ENCODE data around the gene HDAC8. TPM values are rescaled to one million over a fixed set of nuclear protein-coding genes. Genes with fewer than 3 reads are reported as not detected.

Gene HDAC8
- total RNA-seq, 1 experiment from 2014 or later, result 26.2 TPM

DNA sequence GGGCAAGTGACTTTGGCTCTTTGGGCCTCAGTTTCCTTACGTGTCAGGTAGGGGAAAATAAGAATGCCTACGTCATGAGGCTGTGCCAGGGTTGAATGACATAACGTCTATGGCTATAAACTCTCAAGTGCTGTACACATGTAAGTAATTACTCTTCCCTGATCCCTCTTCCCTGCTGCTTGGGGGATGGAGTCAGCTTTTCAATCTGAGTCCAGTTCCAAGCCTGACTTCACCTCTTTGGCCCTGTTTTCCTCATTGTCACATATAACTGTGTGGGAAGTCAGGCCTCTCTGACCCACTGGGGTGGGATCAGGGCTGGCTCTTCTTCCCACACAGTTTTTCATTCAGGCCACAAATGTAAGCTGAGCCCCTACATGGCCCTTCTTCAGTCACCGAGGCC lies 255.5 kb downstream of the HDAC8 start:
- no TSS peak for BruUV-seq (replicated peaks)
- no peak overlapping the region for H3K4me3 Mint-ChIP-seq (ENCODE audit: unreplicated experiment)
- CTCF ChIA-PET, result no interaction called here
- H3K36me3 Mint-ChIP-seq (ENCODE audit: insufficient read depth, unreplicated experiment), result no peaks in the 10 kb centered on the region
- Histone ChIP-seq H3K27me3 (replicated peaks; ENCODE audit: control insufficient read depth, insufficient read depth, low read length) (no peaks in the 10 kb centered on the region), H3K9me3 (no peaks in the 10 kb centered on the region), H3K36me3 (ENCODE audit: control insufficient read depth, insufficient read depth, low read length) (no peaks in the 10 kb centered on the region), H3K4me1 (0 out of 2 replicates have a peak, but pooled peaks cover 5% of the 10 kb centered on the region), H3K4me3 (ENCODE audit: low read depth, low read length) (no peak overlapping the region)
- POLR2A ChIA-PET, result no interaction called here
- intact Hi-C loops (cut with micrococcal nuclease; ENCODE audit: unreplicated experiment), result no loop called here
- H3K9me3 Mint-ChIP-seq (ENCODE audit: unreplicated experiment), result no peaks in the 10 kb centered on the region
- TF ChIP-seq, protein P1, sequence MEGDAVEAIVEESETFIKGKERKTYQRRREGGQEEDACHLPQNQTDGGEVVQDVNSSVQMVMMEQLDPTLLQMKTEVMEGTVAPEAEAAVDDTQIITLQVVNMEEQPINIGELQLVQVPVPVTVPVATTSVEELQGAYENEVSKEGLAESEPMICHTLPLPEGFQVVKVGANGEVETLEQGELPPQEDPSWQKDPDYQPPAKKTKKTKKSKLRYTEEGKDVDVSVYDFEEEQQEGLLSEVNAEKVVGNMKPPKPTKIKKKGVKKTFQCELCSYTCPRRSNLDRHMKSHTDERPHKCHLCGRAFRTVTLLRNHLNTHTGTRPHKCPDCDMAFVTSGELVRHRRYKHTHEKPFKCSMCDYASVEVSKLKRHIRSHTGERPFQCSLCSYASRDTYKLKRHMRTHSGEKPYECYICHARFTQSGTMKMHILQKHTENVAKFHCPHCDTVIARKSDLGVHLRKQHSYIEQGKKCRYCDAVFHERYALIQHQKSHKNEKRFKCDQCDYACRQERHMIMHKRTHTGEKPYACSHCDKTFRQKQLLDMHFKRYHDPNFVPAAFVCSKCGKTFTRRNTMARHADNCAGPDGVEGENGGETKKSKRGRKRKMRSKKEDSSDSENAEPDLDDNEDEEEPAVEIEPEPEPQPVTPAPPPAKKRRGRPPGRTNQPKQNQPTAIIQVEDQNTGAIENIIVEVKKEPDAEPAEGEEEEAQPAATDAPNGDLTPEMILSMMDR (IDR thresholded peaks at IDR 0.05; ENCODE audit: insufficient read depth in 1 of 2, low read depth in 1 of 2, low read length in 1 of 2, severe bottlenecking in 1 of 2, unreplicated experiment in 1 of 2), result no peak
- no peak for DNase-seq
- no peaks in the 10 kb centered on the region for H3K4me1 Mint-ChIP-seq (ENCODE audit: low read depth, unreplicated experiment)
- H3K27me3 Mint-ChIP-seq (ENCODE audit: insufficient read depth, unreplicated experiment), result no peaks in the 10 kb centered on the region
- no peak overlapping the region for H3K27ac Mint-ChIP-seq (ENCODE audit: unreplicated experiment)

DNA sequence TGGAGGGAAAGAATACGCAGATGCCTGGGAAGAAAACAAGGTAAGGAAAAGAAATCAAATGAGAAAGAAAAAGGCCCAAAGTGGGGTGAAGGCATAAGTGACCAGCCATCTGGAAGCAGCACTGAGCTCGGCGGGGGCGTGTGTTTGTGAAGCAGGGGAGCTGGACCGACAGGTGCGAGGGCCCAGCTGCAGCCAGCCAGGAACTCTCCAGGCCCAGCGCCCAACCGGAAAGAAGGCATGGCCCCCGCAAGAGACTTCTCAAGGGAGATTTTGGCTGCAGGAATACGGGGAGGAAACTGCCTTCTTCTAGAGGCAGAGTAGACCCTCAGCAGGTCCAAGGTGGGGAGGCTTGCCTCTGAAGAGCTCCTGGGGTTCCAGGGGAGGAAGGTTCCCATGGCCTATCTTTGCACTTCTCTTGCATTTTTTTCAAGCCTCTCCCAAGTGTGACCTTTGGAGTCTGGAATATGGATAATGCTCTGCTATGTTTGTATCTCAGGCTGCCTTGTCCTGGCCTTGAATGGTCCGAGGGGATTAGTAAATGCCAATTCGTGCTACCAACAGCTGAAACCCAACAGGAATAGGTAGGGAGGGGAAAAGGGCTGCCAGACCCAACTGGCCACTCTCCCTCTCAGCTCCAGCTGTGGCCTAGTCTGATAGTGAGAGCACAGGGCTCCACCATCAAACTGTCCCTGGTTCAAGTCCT lies 256.1 kb downstream of the HDAC8 start:
- Histone ChIP-seq H3K4me3 (ENCODE audit: low read depth, low read length) (no peak overlapping the region), H3K4me1 (0 out of 2 replicates have a peak, but pooled peaks cover 5% of the 10 kb centered on the region), H3K27me3 (replicated peaks; ENCODE audit: control insufficient read depth, insufficient read depth, low read length) (no peaks in the 10 kb centered on the region), H3K36me3 (ENCODE audit: control insufficient read depth, insufficient read depth, low read length) (no peaks in the 10 kb centered on the region), H3K9me3 (no peaks in the 10 kb centered on the region)
- Mint-ChIP-seq H3K36me3 (ENCODE audit: insufficient read depth, unreplicated experiment) (no peaks in the 10 kb centered on the region), H3K4me1 (ENCODE audit: low read depth, unreplicated experiment) (no peaks in the 10 kb centered on the region), H3K4me3 (ENCODE audit: unreplicated experiment) (no peak overlapping the region), H3K27me3 (ENCODE audit: insufficient read depth, unreplicated experiment) (no peaks in the 10 kb centered on the region), H3K27ac (ENCODE audit: unreplicated experiment) (no peak overlapping the region), H3K9me3 (ENCODE audit: unreplicated experiment) (no peaks in the 10 kb centered on the region)
- BruUV-seq (replicated peaks), result no TSS peak
- intact Hi-C loops (cut with micrococcal nuclease; ENCODE audit: unreplicated experiment), result no loop called here
- no peak for DNase-seq
- ChIA-PET CTCF (no interaction called here), POLR2A (no interaction called here)
- TF ChIP-seq, protein P1 (IDR thresholded peaks at IDR 0.05; ENCODE audit: insufficient read depth in 1 of 2, low read depth in 1 of 2, low read length in 1 of 2, severe bottlenecking in 1 of 2, unreplicated experiment in 1 of 2), result no peak

DNA sequence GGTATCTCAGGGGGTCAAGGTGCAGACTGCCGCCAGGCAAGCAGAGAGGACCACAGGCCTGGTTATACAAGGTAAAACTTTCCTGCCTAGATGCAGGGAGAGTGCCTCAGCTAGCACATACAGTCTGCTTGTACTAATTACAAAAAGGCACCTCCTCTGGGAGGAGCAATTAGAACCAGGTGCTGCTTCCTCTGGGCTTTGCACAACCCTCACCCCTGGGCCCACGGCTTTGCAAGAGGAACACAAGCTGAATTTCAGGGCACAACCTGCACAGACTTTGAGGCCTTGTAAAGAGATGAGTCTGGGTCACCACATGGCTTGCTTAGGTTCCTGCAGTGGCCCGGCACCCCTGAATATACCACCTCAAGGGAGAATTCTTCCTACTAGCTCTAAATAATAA lies 257.8 kb downstream of the HDAC8 start:
- intact Hi-C loops (cut with micrococcal nuclease; ENCODE audit: unreplicated experiment), result no loop called here
- Mint-ChIP-seq H3K9me3 (ENCODE audit: unreplicated experiment) (no peaks in the 10 kb centered on the region), H3K4me1 (ENCODE audit: low read depth, unreplicated experiment) (no peaks in the 10 kb centered on the region), H3K36me3 (ENCODE audit: insufficient read depth, unreplicated experiment) (no peaks in the 10 kb centered on the region), H3K27me3 (ENCODE audit: insufficient read depth, unreplicated experiment) (no peaks in the 10 kb centered on the region), H3K4me3 (ENCODE audit: unreplicated experiment) (no peak overlapping the region), H3K27ac (ENCODE audit: unreplicated experiment) (no peak overlapping the region)
- CTCF ChIA-PET, result interaction anchor here (0.6 kb wide), 1 partner anchor 237 kb away, joined by 5 read pairs; no protein-coding TSS in a partner anchor
- Histone ChIP-seq H3K9me3 (no peaks in the 10 kb centered on the region), H3K4me3 (ENCODE audit: low read depth, low read length) (no peak overlapping the region), H3K27me3 (replicated peaks; ENCODE audit: control insufficient read depth, insufficient read depth, low read length) (no peaks in the 10 kb centered on the region), H3K36me3 (ENCODE audit: control insufficient read depth, insufficient read depth, low read length) (no peaks in the 10 kb centered on the region), H3K4me1 (0 out of 2 replicates have a peak, but pooled peaks cover 5% of the 10 kb centered on the region)
- no TSS peak for BruUV-seq (replicated peaks)
- DNase-seq, result no peak
- TF ChIP-seq, protein P1 (IDR thresholded peaks at IDR 0.05; ENCODE audit: insufficient read depth in 1 of 2, low read depth in 1 of 2, low read length in 1 of 2, severe bottlenecking in 1 of 2, unreplicated experiment in 1 of 2), result no peak
- POLR2A ChIA-PET, result no interaction called here

Measured in Caco-2 (cell line).